Lower leg skin (tissue), 4 donors: Measurements from ENCODE around the gene PRR15. TPM values are rescaled to one million over a fixed set of nuclear protein-coding genes. Genes with fewer than 3 reads are reported as not detected.

Experiments used
- DNase-seq, 2 donors: peaks; one replicate each; pipeline ENCODE4 v3.0.0-alpha.2; 2019; ENCODE audit warnings: low spot score in 2 of 2
- H3K4me3 ChIP-seq: fragments of 200-600 bp; sonication (generic); 2 replicates; pipeline ENCODE4 v1.5.1; 2017; ENCODE audit warnings: mild to moderate bottlenecking, low read depth; ENCODE audit not compliant: poor library complexity, severe bottlenecking
- POLR2A ChIP-seq, 2 donors: fragments of 450-650 bp; IDR thresholded peaks; one replicate each; pipeline ENCODE4 v1.6.1; 2016 to 2017; ENCODE audit warnings: antibody characterized with exemption in 2 of 2, mild to moderate bottlenecking in 1 of 2, moderate library complexity in 1 of 2
- WGBS, 2 donors: methylation state at CpG; one replicate each; pipeline ENCODE4 v1.1.5; 2018; 5-methylcytosine and 5-hydroxymethylcytosine counted together
- intact Hi-C: fragments of 100-400 bp; cut with DNase I; formaldehyde crosslinking; loops from one replicate; pipeline ENCODE4 v1.15.0; 2023; ENCODE audit warnings: low total_unique reads
- total RNA-seq, 4 donors: library from RNA; depleted of rRNA; stranded (reverse); fragments of >200 nt; gene quantifications; one replicate each; pipeline ENCODE4 v1.1.0, GENCODE V29; 2016
- TF ChIP-seq, protein P1 (sequence below), 3 donors: fragments of 450-650 bp; IDR thresholded peaks; one replicate each; pipeline ENCODE4 v1.5.1; 2016; ENCODE audit warnings: antibody characterized with exemption in 3 of 3, mild to moderate bottlenecking in 3 of 3, moderate library complexity in 2 of 3

PRR15 gene
- total RNA-seq, 4 donors from 2014 or later = 0.15 to 0.67 (median 0.58) TPM; not detected in 1

DNA sequence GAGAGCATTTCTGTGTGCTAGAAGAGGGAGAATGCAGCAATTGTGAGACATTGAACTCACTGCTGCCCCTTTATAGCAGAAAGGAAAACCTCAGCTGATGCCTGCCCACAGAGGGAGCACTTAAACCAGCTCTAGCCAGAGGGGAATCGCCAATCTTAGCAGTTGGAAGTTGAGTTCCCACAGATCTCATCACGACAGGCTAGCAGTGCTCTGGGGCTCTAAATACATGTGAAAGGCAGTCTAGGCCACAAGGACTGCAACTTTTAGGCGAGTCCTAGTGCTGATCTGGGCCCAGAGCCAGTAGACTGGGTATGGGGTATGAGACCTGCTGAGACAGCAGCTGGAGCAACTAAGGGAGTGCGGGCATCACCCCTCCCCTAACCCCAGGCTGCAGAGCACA, 25.2 kb upstream of the PRR15 start:
- intact Hi-C loops = no loop called here
- WGBS, 2 donors = 28 to 61% methylated on average over 4 of the region's 4 CpGs
- H3K4me3 ChIP-seq = no peak overlapping the region
- TF ChIP-seq, protein P1, sequence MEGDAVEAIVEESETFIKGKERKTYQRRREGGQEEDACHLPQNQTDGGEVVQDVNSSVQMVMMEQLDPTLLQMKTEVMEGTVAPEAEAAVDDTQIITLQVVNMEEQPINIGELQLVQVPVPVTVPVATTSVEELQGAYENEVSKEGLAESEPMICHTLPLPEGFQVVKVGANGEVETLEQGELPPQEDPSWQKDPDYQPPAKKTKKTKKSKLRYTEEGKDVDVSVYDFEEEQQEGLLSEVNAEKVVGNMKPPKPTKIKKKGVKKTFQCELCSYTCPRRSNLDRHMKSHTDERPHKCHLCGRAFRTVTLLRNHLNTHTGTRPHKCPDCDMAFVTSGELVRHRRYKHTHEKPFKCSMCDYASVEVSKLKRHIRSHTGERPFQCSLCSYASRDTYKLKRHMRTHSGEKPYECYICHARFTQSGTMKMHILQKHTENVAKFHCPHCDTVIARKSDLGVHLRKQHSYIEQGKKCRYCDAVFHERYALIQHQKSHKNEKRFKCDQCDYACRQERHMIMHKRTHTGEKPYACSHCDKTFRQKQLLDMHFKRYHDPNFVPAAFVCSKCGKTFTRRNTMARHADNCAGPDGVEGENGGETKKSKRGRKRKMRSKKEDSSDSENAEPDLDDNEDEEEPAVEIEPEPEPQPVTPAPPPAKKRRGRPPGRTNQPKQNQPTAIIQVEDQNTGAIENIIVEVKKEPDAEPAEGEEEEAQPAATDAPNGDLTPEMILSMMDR (IDR thresholded peaks at IDR 0.05) = no peak
- no peak for TF ChIP-seq POLR2A (IDR thresholded peaks at IDR 0.05)
- DNase-seq = no peak

DNA sequence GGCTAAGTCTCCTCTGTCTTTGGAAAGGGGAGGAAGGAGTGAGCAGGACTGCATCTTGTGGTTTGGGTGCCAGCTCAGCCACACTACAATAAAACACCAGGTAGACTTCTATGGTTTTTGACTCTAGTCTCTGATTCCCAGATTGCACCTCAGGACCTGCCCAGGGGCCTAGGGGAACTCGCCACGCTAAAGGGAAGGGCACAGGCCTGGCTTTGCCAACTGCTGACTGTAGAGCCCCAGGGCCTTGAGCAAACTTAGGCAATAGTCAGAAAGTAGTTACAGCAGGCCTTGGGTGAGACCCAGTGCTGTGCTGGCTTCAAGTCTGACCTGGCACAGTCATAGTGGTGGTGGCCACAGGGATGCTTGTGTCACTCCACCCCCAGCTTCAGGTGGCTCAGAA, 24.2 kb upstream of the PRR15 start:
- 60 to 65% methylated on average over 2 of the region's 2 CpGs for WGBS, 2 donors
- intact Hi-C loops = no loop called here
- no peak for DNase-seq
- no peak overlapping the region for H3K4me3 ChIP-seq
- TF ChIP-seq, protein P1 (IDR thresholded peaks at IDR 0.05) = no peak
- TF ChIP-seq POLR2A (IDR thresholded peaks at IDR 0.05) = no peak

DNA sequence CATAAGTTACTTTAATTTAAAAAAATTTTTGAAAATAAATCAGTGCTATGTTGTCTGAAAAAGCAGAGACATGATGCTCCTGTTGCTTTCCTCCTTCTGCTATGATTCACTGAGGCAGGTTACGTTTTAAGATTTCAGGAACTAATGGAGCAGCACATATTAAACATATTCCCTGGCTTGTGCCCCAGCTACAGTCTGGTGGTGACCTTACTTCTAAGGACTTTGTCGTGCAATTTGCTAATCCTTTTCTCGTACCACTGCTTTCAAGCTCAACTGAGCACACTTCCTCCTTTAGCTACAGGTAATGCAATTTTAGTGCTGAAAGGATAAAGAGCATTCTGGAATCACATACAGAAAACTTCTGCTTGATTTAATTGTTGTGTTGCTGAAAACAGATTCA, 16.2 kb upstream of the PRR15 start:
- 68% methylated on average over 3 of the region's 3 CpGs for WGBS, 2 donors
- TF ChIP-seq, protein P1 (IDR thresholded peaks at IDR 0.05) = no peak
- no peak for TF ChIP-seq POLR2A (IDR thresholded peaks at IDR 0.05)
- intact Hi-C loops = no loop called here
- no peak for DNase-seq
- no peak overlapping the region for H3K4me3 ChIP-seq

DNA sequence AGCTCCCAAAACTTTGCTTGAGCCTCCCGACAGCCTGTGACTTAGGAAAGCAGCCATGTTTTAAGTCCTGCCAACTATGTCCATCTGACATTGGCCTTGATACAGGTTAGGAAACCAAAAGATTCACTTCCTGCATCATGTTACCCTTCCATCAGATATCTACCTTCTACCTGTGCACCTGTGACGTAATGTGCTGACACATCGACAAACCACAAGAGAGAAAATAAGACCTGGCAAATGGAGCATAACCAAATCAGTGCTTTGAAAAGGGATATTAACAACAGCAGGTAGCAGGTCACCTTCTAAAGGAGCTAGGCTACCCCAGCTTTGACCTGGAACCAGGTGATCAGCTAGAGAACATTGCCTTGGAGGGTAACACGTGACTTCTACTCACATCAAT, 14.8 kb upstream of the PRR15 start:
- DNase-seq = no peak
- WGBS, 2 donors = 83 to 86% methylated on average over 4 of the region's 4 CpGs
- TF ChIP-seq, protein P1 (IDR thresholded peaks at IDR 0.05) = no peak
- no peak for TF ChIP-seq POLR2A (IDR thresholded peaks at IDR 0.05)
- intact Hi-C loops = no loop called here
- no peak overlapping the region for H3K4me3 ChIP-seq

DNA sequence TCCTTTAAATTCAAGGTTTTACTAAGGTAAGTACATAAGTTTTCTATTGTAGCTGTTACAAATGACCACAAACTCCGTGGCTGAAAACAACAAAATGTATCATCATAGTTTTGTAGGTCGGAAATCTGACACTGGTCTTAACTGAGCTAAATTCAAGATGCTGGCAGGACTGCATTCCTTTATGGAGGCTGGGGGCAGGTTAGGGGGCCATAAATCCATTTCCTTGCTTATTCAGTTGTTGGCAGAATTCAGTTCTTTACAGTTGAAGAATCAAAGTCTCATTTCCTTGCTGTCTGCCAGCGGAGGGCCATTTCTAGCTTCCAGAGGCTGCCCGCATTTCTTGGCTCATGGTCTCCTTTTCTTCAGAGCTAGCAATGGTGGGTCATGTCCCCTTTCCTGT, 11.2 kb upstream of the PRR15 start:
- intact Hi-C loops = no loop called here
- 81 to 89% methylated on average over 4 of the region's 4 CpGs for WGBS, 2 donors
- DNase-seq = no peak
- TF ChIP-seq, protein P1 (IDR thresholded peaks at IDR 0.05) = no peak
- no peak for TF ChIP-seq POLR2A (IDR thresholded peaks at IDR 0.05)
- no peak overlapping the region for H3K4me3 ChIP-seq

DNA sequence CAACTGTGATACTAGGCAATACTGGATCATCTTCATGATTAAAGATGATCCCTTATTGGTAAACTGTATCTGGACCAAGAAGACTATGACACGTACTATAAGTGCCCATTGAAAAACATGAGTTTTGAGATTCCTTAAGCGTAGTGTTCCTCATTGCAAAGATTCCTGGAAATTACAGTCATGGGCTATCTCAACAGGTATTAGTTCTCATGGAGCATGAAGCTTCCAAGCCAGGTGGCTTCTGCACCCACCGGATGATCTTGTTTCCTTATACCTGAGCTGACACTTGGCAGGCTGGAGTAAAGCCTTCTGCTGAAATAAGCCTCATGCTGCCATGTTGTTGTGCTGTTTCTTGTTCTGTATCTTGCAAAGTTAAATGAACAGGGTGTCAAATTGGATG, 8.6 kb upstream of the PRR15 start:
- no peak overlapping the region for H3K4me3 ChIP-seq
- intact Hi-C loops = no loop called here
- no peak for DNase-seq
- TF ChIP-seq POLR2A (IDR thresholded peaks at IDR 0.05) = no peak
- TF ChIP-seq, protein P1 (IDR thresholded peaks at IDR 0.05) = no peak
- 94 to 97% methylated on average over 3 of the region's 3 CpGs for WGBS, 2 donors
